Immature natural killer cell (primary cell): Measurements from ENCODE around the gene PLEKHO2. TPM values are rescaled to one million over a fixed set of nuclear protein-coding genes. Genes with fewer than 3 reads are reported as not detected.
A peak's percentile ranks its signal among the peaks of the same experiment; 100 is the strongest.

Source experiments
- DNase-seq, 3 donors: peaks; one replicate each; pipeline ENCODE4 v3.0.0; 2022; ENCODE audit warnings: mixed read lengths in 1 of 3
- H3K27ac Mint-ChIP-seq, 6 donors: one replicate each; pipeline ENCODE4 v1.8.0; 2020; ENCODE audit warnings: mixed read lengths in 6 of 6, mild to moderate bottlenecking in 5 of 6, inconsistent platforms in 4 of 6, moderate library complexity in 3 of 6
- H3K27me3 Mint-ChIP-seq, 3 donors: one replicate each; pipeline ENCODE4 v1.8.0; 2020 to 2021; ENCODE audit warnings: low read depth in 3 of 3, mild to moderate bottlenecking in 3 of 3, mixed read lengths in 3 of 3, moderate library complexity in 3 of 3, inconsistent platforms in 1 of 3
- H3K36me3 Mint-ChIP-seq, 3 donors: one replicate each; pipeline ENCODE4 v1.8.0; 2020; ENCODE audit warnings: mixed read lengths in 3 of 3, inconsistent platforms in 2 of 3, mild to moderate bottlenecking in 2 of 3
- H3K4me1 Mint-ChIP-seq, 2 donors: one replicate each; pipeline ENCODE4 v1.8.0; 2020; ENCODE audit warnings: inconsistent platforms in 2 of 2, mild to moderate bottlenecking in 2 of 2, mixed read lengths in 2 of 2, moderate library complexity in 1 of 2
- H3K4me3 Mint-ChIP-seq, 5 donors: one replicate each; pipeline ENCODE4 v1.8.0; 2020; ENCODE audit warnings: mild to moderate bottlenecking in 5 of 5, mixed read lengths in 5 of 5, inconsistent platforms in 3 of 5, moderate library complexity in 3 of 5
- H3K9me3 Mint-ChIP-seq, 6 donors: one replicate each; pipeline ENCODE4 v1.8.0; 2020; ENCODE audit warnings: mild to moderate bottlenecking in 6 of 6, mixed read lengths in 6 of 6, inconsistent platforms in 4 of 6, moderate library complexity in 3 of 6
- polyA plus RNA-seq, 3 donors: library from polyadenylated mRNA; unstranded; fragments of 300-500 nt; fragmentation: Illumina TruSeq; gene quantifications; one replicate each; pipeline ENCODE4 v1.2.3, GENCODE V29; 2021

Gene PLEKHO2
- polyA plus RNA-seq, 3 donors from 2014 or later, result 37.1 to 104 (median 49.3) TPM

DNA sequence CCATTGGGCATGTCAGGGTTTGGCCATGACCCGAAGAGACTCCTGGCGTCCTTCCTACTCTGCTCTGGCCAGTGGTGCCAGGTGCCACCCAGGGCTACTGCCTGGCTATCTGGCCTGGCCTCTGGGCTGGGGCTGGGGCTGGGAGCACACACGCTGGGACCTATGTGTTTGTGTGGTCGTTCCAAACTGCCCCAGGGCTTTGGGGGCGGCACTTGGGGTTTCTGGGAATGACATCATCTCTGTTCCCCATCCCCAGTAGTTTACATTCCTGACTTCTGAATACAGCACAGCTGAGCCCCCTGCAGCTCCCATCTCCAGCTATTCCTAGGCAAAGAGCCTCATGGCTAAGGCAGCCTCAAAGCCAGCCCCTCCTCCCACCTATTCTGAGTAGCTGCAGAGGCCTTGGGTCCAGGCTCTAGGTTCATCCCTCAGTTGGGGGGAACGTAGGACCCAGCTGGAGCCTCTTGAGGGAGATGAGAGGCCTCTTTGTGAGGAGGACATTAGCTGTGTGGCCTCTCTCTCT, 24.3 kb downstream of the PLEKHO2 start:
- DNase-seq, result no peak
- Mint-ChIP-seq H3K27me3 (peaks cover 0 to 3% (median 2%) of the 10 kb centered on the region in 3 donors), H3K27ac (peak overlapping the region in 4 of 6 donors; percentile 20 to 71 (median 66)), H3K9me3 (peaks cover 0 to 2% (median 0%) of the 10 kb centered on the region in 6 donors), H3K4me3 (no peak overlapping the region), H3K4me1 (peaks cover 22 to 34% of the 10 kb centered on the region in 2 donors), H3K36me3 (peaks cover 0 to 13% (median 3%) of the 10 kb centered on the region in 3 donors)

DNA sequence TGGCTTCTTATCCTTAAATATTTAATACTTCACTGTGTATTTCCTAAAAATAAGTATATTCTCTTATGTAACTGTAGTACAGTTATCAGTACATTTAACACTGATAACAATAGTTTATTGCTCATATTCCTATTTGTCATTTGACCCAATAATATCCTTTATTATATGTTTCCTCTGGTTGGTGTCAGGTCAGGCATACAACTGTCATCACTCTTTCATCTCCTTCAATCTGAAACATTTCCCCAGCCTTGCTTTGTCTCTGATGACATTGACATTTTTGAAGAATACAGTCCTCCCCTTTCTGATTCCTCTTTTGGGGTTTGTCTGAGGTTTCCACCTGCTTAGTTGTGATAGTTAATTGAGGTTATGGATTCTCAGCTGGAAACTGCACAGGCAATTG, 27.8 kb downstream of the PLEKHO2 start:
- H3K4me3 Mint-ChIP-seq, result no peak overlapping the region
- peak overlapping the region; percentile 5 to 83 (median 36) for H3K27ac Mint-ChIP-seq
- H3K4me1 Mint-ChIP-seq, result peaks cover 28 to 33% of the 10 kb centered on the region in 2 donors

DNA sequence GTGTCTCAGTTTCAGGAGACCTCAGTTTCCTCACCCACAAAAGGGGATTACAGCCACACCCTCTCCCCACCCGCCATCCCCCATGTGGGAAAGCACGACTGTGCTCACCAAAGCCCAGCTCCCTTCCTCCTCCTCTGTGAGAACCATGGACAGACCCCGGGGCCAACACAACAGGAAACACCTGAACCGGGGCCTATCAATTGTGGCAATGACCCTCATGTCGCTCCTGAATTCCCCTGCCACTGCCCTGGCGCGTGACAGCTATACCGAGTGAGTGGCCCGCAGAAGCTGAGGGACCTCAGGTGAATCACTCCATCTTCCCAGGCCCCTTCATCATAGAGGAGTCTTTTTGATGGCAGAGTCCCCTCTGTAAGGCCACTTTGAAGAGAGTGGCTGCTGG, 28.6 kb downstream of the PLEKHO2 start:
- DNase-seq, result no peak
- peak overlapping the region in 5 of 6 donors; percentile 7 to 83 (median 56) for H3K27ac Mint-ChIP-seq

More for the DNA sequence above, 27.8 kb downstream of the PLEKHO2 start:
- no peak for DNase-seq
- H3K27me3 Mint-ChIP-seq, result peaks cover 0 to 1% (median 0%) of the 10 kb centered on the region in 3 donors
- H3K9me3 Mint-ChIP-seq, result peaks cover 0 to 2% (median 0%) of the 10 kb centered on the region in 6 donors
- peaks cover 0 to 6% (median 0%) of the 10 kb centered on the region in 3 donors for H3K36me3 Mint-ChIP-seq

DNA sequence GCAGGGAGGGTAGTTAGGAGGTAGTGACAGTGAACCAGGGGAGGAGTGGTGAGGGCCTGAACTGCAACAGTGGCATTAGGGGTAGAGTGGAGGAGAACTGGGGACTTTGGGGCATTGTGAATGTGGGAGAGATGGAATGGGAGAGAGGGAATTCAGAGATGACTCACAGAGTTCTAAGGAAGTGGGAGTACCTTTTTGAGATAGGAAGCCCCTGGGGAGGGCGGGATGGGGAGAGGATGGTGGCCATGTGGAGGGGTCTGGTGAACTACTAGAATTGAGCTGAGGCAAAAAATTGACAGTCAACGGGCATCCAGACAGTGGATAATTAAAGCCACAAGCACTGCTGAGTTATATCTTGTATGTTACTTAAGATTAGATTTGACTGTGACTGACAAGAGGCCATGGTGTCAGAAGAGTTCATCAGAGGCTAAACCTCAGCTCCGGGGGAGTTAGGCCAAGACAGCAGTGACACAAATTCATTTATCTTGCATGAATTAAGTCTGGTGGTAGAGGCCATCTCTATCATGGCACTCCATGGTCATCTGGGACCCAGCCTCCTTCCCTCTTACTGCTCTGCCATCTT, 34.0 kb downstream of the PLEKHO2 start:
- H3K4me3 Mint-ChIP-seq, result no peak overlapping the region
- peaks cover 0 to 2% (median 0%) of the 10 kb centered on the region in 3 donors for H3K36me3 Mint-ChIP-seq
- DNase-seq, result no peak
- H3K9me3 Mint-ChIP-seq, result no peaks in the 10 kb centered on the region
- H3K27ac Mint-ChIP-seq, result peak overlapping the region in 2 of 6 donors; percentile 38 to 71
- H3K27me3 Mint-ChIP-seq, result peaks cover 0 to 2% (median 1%) of the 10 kb centered on the region in 3 donors
- peaks cover 27 to 43% of the 10 kb centered on the region in 2 donors for H3K4me1 Mint-ChIP-seq

More for the DNA sequence above, 28.6 kb downstream of the PLEKHO2 start:
- Mint-ChIP-seq H3K36me3 (peaks cover 0 to 6% (median 0%) of the 10 kb centered on the region in 3 donors), H3K27me3 (peaks cover 0 to 1% (median 0%) of the 10 kb centered on the region in 3 donors), H3K4me3 (no peak overlapping the region), H3K4me1 (peaks cover 28 to 38% of the 10 kb centered on the region in 2 donors), H3K9me3 (peaks cover 0 to 2% (median 0%) of the 10 kb centered on the region in 6 donors)

DNA sequence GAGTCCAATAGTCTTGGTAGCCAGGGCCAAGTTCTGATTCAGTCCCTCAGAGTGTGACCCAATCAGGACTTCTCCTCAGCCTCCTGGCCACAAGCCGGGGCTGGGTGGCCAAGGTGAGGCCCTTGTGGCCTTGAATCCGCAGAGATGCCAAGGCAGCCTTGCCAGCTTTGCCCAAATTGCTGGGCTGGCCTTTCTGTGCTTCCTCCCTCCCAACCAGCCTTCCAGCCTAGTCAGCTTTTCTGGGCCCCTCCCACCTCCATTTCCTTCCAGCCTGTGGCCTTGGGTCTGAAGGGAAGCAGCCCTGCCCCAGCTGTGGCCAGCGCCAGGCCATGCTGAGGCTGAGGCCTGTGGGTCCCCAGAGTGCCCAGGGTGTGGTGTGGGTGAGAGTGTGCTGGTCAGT, 35.7 kb downstream of the PLEKHO2 start:
- H3K27ac Mint-ChIP-seq, result peak overlapping the region in 1 of 6 donors; percentile 11
- H3K9me3 Mint-ChIP-seq, result no peaks in the 10 kb centered on the region
- H3K27me3 Mint-ChIP-seq, result peaks cover 0 to 2% (median 1%) of the 10 kb centered on the region in 3 donors
- peaks cover 39 to 50% of the 10 kb centered on the region in 2 donors for H3K4me1 Mint-ChIP-seq
- no peak for DNase-seq
- H3K4me3 Mint-ChIP-seq, result no peak overlapping the region
- peaks cover 0 to 4% (median 0%) of the 10 kb centered on the region in 3 donors for H3K36me3 Mint-ChIP-seq

DNA sequence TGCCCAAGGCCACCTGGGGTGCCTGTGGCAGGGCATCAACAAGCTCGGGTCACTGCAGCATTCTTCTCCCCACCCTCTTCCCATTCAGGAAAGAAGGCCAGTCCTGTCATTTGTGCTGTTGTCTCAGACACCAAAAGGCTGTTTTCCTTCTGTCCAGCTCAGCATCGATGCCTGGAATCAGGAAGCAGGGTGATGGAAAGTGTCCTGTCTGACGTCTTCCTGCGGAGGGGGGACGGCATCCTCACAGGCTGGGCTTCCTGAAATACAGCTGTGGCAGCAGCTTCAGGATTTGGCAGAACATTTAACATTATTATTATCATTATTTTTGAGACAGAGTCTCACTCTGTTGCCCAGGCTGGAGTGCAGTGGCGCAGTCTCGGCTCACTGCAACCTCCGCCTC, 37.0 kb downstream of the PLEKHO2 start:
- peaks cover 47 to 57% of the 10 kb centered on the region in 2 donors for H3K4me1 Mint-ChIP-seq
- H3K9me3 Mint-ChIP-seq, result no peaks in the 10 kb centered on the region
- DNase-seq, result no peak
- H3K36me3 Mint-ChIP-seq, result peaks cover 0 to 4% (median 0%) of the 10 kb centered on the region in 3 donors
- H3K4me3 Mint-ChIP-seq, result no peak overlapping the region
- no peak overlapping the region for H3K27ac Mint-ChIP-seq
- peaks cover 2 to 8% (median 4%) of the 10 kb centered on the region in 3 donors for H3K27me3 Mint-ChIP-seq

DNA sequence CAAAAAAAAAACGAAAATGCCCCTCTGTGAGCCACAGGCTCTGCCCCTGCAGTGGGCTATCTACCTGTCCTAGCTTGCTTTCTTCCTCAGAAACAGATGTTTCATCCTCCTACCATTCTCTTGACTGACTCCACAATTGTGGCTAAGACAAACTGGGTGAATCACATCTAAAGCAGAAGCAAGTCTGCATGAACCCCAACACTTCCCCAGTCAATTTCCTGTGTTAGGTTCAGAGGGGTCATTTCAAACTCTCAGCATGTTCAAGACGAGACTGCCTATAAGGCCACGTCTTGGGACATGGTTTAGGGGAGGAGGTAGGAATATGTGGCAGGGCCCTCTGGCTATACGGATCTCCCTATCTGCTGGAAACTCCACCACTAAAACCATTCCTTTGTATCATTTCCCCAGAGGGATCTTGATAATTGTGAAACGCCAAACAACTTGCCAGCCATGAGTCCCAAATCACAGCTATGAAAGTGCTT, 41.4 kb downstream of the PLEKHO2 start:
- Mint-ChIP-seq H3K36me3 (peaks cover 0 to 4% (median 0%) of the 10 kb centered on the region in 3 donors), H3K27ac (peak overlapping the region; percentile 87 to 97 (median 93)), H3K9me3 (no peaks in the 10 kb centered on the region), H3K27me3 (peaks cover 2 to 6% (median 2%) of the 10 kb centered on the region in 3 donors), H3K4me1 (peaks cover 39 to 45% of the 10 kb centered on the region in 2 donors), H3K4me3 (peak overlapping the region; percentile 71 to 87 (median 80))
- DNase-seq, result peak; percentile 73 to 76 (median 74)

DNA sequence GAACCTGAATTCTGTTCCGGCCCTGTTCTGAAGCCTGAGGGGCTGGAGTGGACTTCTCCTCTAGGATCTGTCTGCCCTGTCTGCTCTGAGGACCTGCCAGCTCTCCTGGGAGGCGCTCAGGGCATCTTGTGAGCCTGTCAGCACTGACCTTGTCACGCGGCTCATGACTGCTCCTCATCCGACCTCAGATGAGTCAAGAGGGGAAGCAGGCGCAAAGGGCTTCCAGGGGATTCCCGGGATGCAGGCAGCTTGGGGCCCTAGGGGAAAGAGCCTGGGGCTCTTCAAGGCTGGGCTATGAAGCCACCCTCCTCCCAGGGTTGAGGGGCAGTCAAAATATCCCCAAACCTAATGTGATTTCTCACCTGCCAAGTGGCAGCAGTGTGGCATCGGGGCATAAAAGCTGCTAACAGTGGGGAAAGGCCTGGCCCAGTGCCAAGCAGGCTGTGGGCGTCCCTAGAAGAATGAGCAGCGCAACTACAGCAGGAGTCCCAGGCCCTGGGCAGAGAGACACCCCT, 42.3 kb downstream of the PLEKHO2 start:
- H3K36me3 Mint-ChIP-seq, result peaks cover 0 to 4% (median 0%) of the 10 kb centered on the region in 3 donors
- peak; percentile 75 to 84 (median 78) for DNase-seq
- peak overlapping the region; percentile 87 to 97 (median 93) for H3K27ac Mint-ChIP-seq
- H3K27me3 Mint-ChIP-seq, result peaks cover 2 to 6% (median 2%) of the 10 kb centered on the region in 3 donors
- H3K4me1 Mint-ChIP-seq, result peaks cover 35 to 42% of the 10 kb centered on the region in 2 donors
- peak overlapping the region; percentile 71 to 87 (median 80) for H3K4me3 Mint-ChIP-seq
- H3K9me3 Mint-ChIP-seq, result no peaks in the 10 kb centered on the region

DNA sequence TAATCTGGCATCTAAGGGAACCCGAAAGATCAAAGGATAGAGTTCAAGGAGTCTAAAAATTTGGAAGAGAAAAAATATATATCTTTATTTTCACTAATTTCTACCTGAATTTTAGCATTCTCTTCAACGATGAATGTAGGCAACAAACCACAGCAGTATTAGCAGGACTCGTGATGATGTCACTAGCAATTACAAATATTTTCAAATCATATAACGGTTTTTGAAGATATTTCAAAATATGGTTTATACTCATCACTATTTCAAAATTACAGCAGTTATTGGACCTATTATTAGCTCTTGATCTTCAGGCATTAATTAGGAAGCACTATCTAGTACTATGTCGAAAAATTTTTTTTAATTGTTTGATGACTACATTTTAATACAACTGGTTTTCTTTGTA, 43.0 kb downstream of the PLEKHO2 start:
- Mint-ChIP-seq H3K36me3 (peaks cover 0 to 4% (median 0%) of the 10 kb centered on the region in 3 donors), H3K4me3 (peak overlapping the region in 2 of 5 donors; percentile 80 to 87), H3K27me3 (peaks cover 2 to 6% (median 2%) of the 10 kb centered on the region in 3 donors), H3K9me3 (no peaks in the 10 kb centered on the region), H3K4me1 (peaks cover 35 to 40% of the 10 kb centered on the region in 2 donors), H3K27ac (peak overlapping the region in 4 of 6 donors; percentile 87 to 97 (median 94))
- no peak for DNase-seq

DNA sequence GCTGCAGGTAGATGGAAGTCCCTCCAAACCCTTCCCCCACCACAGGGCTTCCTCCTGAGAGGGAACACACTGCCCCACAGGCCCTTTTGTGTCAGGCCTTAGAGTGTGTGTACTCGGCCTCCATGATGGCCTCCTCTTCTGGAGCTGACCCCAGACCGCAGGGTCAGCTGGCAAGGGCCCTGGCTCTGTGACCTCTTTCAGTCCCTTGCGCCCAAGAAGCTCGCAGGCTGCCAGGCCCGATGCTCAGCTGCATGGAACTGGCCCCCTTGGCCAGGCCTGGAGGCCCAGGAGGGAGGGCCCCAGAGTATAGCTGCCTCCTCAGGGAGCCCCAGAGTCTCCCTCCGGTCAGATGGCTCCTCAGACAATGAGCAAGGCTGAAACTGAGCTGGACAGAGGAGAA, 46.6 kb downstream of the PLEKHO2 start:
- DNase-seq, result no peak
- peaks cover 7 to 18% (median 18%) of the 10 kb centered on the region in 3 donors for H3K27me3 Mint-ChIP-seq
- no peaks in the 10 kb centered on the region for H3K36me3 Mint-ChIP-seq
- no peak overlapping the region for H3K4me3 Mint-ChIP-seq
- H3K4me1 Mint-ChIP-seq, result peaks cover 42 to 45% of the 10 kb centered on the region in 2 donors
- H3K27ac Mint-ChIP-seq, result no peak overlapping the region
- no peaks in the 10 kb centered on the region for H3K9me3 Mint-ChIP-seq

DNA sequence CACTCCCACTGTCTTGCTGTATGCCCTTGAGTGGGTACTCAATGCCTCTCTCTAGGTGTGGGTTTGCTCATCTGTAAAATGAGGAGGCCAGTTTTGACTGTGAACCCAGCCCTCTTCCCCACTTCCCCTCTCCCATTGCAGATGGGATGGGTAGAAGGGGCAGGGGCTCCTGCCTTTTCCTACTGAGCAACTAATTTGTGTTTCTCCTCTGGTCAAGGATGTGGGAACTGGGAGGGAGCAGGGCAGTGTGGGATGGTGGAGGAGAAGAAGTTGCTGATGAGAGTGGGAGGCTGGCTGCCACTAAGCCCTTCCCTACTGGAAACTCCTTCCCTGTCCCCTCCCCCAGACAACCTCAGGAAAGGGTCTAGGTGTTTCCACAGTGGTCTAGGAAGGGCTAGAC, 49.8 kb downstream of the PLEKHO2 start:
- Mint-ChIP-seq H3K4me1 (peaks cover 58 to 59% of the 10 kb centered on the region in 2 donors), H3K9me3 (no peaks in the 10 kb centered on the region), H3K4me3 (peak overlapping the region in 4 of 5 donors; percentile 83 to 89 (median 85)), H3K36me3 (no peaks in the 10 kb centered on the region), H3K27ac (peak overlapping the region; percentile 93 to 99 (median 98)), H3K27me3 (peaks cover 11 to 27% (median 23%) of the 10 kb centered on the region in 3 donors)
- no peak for DNase-seq

DNA sequence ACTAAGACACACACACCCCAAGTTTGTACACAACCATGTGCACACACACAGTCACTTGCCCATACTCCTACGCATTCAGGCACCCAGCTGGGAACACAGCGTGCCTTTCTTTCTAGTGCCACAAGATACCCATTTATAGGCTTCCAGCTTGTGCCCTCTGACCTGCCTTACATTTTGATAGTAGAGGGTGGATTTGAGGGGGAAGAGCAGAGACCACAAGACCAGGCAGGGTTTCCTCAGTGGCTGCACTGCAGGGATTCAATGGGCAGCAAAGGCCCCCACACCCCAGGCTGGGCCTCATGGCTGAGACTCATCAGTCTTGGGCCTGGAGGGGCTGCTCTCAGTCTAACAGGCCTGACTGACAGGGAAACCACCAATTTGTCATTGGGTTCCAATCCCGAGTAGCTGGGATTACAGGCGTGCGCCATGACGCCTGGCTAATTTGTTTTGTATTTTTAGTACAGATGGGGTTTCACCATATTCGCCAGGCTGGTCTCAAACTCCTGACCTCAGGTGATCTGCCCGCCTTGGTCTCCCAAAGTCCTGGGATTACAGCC, 51.2 kb downstream of the PLEKHO2 start:
- H3K9me3 Mint-ChIP-seq, result no peaks in the 10 kb centered on the region
- H3K27me3 Mint-ChIP-seq, result peaks cover 11 to 27% (median 23%) of the 10 kb centered on the region in 3 donors
- H3K27ac Mint-ChIP-seq, result peak overlapping the region; percentile 93 to 99 (median 98)
- peak overlapping the region; percentile 70 to 89 (median 84) for H3K4me3 Mint-ChIP-seq
- no peak for DNase-seq
- H3K36me3 Mint-ChIP-seq, result no peaks in the 10 kb centered on the region
- peaks cover 68 to 69% of the 10 kb centered on the region in 2 donors for H3K4me1 Mint-ChIP-seq
